ENCODE measurements around the gene SBF2.

The SBF2 gene

DNA sequence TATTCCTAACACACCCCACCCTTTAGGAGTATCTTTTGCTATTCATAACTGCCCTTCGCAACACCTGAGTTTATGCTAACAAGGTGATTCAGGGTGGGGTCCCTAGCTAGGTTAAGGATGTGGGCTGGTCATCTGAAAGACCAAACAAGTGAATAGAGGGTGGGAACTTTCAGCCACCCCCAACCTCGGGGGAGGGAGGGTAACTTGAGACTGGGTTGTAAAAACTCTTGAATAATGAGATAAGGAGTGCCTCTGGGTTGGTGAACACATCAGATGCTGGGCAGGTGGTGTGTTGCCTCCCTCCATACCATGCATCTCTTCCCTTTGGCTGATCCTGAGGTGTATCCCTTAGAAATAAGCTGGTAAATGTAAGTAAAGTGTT, 518.6 kb downstream of the SBF2 start:
- DNase-seq (ENCODE audit: low read depth in 2 of 2) = no peak

DNA sequence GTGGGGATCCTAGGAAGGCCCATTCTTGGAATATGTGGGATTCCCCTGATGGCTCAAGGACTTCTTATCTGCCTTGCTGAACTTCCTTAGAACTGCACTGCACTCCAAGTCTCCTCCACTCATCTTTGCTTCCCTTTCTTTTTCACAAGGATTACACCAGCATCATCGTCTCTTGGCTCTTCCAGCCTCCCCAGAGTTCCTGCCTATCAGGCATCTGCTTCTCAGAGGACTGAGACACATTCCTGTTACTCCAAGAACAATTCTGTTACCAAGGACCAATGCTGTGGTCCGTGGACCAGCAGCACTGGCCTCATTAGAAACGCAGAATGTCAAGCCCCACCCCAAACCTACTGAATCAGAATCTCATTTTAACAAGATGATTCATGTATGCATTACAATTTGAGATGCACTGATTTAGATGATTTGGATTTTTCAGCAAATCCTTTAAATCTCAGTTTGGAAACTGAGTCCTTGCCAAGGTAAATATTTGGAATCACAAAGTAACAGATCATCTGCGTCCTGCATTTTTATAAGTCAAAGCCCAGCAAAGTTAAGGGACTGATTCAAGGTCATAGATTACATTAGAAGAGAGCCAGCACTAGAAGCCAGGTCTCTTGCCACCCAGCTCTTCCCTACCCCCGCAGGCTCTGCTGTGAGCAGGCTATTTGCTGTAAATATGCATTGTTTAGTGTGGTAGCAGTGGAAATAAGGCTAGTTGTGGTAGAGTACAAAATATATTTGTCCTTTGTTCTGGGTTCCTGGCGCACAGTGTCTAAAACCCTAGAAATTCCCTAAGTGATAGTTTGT, 519.2 kb downstream of the SBF2 start:
- DNase-seq (ENCODE audit: low read depth in 2 of 2) = no peak

DNA sequence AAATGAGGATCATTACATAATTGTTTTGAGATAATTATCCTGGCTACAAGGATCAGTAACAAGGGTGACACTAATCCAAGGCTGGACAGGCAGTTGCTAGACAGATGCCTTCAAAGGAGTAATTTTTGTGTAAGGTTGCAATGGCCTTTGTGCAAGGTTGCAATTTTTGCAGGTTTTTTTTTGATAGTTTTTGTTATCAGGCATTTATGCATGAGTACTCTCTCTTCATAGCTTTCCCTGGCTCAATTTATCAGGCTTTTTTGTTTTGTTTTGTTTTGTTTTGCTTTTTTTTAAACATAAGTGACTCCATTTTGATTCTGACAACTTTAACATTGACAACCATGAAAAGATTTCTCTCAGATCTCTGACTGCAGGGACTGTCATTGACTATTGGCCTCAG, 519.9 kb downstream of the SBF2 start:
- no peak for DNase-seq (ENCODE audit: low read depth in 2 of 2)

DNA sequence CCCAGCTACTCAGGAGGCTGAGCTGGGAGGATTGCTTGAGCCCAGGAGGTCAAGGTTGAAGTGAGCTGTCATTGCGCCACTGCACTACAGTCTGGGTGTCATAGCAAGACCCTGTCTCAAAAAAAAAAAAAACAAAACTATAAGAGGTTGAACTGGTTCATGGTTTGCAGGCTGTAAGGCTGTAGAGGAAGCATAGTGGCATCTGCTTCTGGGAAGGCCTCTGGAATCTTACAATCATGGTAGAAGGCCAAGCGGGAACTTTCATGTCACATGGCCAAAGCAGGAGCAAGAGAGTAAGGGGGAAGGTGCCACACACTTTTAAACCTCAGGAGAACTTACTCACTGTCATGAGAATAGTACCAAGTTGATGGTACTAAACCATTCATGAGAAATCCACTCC, 520.5 kb downstream of the SBF2 start:
- DNase-seq (ENCODE audit: low read depth in 2 of 2) = no peak

DNA sequence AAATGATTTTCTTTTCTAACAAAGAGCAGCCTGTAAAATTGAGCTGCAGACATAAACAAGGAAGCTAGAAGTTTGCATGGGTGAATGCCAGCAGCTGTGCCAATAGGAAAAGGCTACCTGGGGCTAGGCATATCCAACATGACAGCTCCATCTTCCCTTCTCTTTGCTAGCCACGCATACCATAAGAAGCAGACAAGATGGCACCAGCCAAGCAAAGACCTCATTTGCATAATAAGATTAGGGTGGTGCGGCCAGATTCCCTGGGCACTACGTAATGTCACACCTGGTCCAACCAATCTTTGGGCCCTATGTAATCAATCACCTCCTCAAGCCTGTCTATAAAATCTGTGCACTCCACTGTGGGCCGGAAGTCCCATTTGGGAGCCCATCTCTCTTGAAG, 521.8 kb downstream of the SBF2 start:
- DNase-seq (ENCODE audit: low read depth in 2 of 2) = no peak

GRCh38 chr11:9771071-9771511, 522.9 kb downstream of the SBF2 start:
- DNase-seq (ENCODE audit: low read depth in 2 of 2) = no peak

DNA sequence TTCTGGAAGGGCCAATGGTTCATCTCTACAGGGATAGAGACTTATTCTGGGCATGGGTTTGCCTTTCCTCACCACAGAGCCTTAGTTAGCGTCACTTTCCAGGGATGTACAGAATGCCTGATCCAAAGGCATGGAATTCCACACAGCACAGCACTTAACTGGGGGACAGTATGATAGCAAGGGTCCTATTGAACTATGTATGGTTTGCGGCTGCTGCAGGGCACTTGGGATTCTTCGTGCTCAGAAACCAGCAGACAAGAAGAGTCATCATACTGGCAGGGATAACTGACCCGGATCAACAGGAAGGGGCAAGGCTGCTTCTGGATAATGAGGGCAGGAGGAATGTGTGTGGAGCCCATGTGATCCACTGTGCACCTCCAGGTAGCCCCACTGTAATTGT, 524.4 kb downstream of the SBF2 start:
- no peak for DNase-seq (ENCODE audit: low read depth in 2 of 2)

GRCh38 chr11:9765320-9766101, 528.5 kb downstream of the SBF2 start:
- DNase-seq (ENCODE audit: low read depth in 2 of 2) = no peak

DNA sequence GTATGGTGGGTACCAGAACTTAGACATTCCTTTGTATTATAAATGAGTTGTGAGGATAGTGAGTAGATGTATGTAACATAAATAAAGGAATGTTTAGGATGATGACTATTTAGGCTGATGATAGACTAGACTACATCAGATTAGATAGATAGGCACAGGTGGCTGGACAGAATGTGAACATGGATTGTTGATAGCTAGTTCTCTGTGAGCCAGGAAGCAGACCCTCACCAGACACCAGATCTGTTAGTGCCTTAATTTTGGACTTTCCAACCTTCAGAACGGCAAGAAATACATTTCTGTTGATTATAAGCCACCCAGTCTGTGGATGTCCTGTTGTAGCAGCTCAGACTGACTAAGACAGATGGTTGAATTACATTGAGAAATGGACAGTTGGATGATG, 530.7 kb downstream of the SBF2 start:
- DNase-seq (ENCODE audit: low read depth in 2 of 2) = no peak

GRCh38 chr11:9762531-9762930, 531.5 kb downstream of the SBF2 start:
- no peak for DNase-seq (ENCODE audit: low read depth in 2 of 2)

DNA sequence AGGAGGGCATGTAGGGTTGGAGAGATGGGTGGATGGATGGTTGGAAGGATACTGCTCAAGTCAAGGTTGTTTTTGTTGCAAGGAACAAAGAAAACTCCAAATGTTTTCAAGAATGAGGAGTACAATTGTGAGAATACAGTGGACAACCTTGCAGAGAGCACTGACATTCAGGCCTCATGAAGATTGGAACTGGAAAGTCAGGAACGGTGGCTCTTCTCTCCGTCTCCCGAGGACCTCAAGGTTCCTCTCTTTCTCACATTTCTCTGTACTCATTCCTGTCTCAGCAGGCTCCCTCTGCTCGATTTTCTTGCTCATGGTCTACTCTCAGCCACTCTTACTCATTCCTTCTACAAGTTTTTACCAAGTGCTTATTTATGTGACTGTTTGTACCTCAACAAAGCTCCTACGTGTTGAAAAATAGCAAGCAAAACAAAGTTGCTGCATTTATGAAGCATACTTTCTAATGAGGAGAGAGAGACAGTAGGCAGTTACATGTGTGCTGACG, 532.5 kb downstream of the SBF2 start:
- no peak for DNase-seq (ENCODE audit: low read depth in 2 of 2)

GRCh38 chr11:9760193-9760575, 533.8 kb downstream of the SBF2 start:
- no peak for DNase-seq (ENCODE audit: low read depth in 2 of 2)

- peak; percentile 85 to 93 for DNase-seq (ENCODE audit: low read depth in 2 of 2)
Measured at GRCh38 chr11:9759519-9760192, 534.4 kb downstream of the SBF2 start.

DNA sequence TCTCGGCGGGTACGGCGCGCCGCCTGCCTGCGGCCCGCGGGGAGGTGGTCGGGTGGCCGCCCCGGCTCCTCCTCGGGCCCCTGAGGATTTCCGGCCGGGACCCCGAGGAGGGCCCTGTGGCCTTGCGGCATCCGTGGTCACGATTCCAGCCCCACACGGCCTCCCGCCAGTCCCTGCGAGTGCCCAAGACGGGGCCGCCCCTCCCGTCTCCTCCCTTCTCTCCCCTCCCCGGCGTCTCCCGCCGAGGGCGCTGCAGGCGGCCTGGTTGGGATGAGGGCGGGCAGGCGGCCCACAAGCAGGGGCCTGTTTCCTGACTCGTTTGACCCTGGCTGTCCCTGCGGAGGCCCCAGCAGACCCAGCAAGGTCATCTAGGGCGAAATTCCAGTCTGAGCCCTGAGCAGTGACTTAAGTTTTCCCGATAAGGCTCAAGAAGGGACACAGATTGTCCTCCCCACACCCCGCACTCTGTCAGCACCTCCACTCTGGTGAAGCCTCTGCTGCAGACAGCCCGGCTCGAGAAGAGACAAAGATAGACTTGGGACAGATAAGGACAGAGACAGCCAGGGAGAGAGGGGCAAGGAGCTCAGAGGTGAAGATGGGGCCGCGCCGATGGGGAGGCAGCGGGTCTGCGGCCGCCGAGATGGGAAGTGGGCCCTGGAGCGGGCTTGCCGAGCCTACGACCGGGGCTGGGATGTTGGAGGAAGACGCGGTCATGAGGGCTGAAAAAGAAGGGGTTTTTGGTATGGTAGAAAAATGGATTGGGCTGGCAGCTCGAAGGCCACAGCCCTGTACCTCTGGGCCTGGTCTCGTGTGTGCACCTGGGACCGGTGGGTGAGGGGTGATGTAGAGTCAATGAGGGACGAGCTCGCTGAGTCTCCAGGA, 535.1 kb downstream of the SBF2 start:
- DNase-seq (ENCODE audit: low read depth in 2 of 2) = peak; percentile 36 to 51

DNA sequence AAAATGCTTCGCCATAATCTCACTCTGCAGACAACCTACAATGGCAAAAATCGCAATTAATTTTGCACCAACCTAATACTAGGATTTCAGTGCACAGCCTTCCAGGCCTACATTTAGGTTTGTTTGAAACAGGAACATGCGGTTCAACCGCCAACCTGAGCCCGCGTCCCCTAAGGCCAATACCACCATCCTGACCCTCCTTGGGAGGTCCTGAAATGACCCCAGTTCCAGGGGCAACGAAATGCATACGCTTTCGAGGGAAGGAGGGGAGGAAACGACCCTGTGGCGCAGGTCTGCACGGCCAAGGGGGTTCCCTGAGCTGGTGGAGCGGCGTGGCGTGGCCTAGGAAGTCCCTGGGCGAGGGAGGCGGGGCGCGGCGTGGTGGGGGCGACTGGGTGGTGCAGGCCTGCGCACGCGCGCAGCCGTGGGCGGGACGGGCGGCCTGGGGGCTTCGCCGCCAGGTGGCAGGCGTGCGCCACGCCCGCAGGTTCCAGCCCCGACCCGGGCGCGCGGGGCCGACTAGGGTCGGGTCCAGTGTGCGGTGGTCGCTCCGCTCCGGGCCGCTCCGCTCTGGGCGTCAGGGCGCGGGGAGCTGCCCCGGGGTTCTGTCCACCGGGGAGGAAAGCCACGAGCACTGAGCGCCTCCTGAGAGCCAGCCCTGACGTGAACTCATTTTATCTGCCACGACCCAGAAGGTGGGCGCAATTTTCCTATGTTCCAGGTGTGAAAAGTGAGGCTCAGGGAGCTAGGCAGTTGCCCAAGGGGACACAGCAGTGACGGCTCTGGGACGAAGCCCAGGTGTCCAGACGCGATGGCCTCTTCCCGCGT, 536.0 kb downstream of the SBF2 start:
- peak; percentile 87 to 93 for DNase-seq (ENCODE audit: low read depth in 2 of 2)

- DNase-seq (ENCODE audit: low read depth in 2 of 2) = no peak
Measured at GRCh38 chr11:9756878-9757277, 537.1 kb downstream of the SBF2 start.

DNA sequence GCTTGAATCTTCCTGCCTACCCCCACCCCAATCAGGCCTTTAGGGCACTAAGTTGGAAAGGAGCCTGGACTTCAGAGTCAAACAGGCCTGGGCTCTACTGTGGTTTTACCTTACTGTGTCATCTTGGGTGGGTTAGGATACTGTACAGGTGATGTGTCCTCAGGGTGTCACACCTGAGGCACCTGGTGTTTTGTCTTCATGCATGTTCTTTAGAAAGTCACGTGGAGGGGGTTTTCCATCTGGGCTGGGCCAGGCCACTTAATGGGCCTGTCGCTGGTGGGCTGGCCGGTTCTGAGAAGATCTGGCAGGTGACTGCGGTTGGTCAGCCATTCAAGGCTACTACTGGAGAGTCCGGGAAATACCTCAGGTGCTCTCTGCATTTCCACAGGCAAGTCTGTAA, 537.6 kb downstream of the SBF2 start:
- no peak for DNase-seq (ENCODE audit: low read depth in 2 of 2)

DNA sequence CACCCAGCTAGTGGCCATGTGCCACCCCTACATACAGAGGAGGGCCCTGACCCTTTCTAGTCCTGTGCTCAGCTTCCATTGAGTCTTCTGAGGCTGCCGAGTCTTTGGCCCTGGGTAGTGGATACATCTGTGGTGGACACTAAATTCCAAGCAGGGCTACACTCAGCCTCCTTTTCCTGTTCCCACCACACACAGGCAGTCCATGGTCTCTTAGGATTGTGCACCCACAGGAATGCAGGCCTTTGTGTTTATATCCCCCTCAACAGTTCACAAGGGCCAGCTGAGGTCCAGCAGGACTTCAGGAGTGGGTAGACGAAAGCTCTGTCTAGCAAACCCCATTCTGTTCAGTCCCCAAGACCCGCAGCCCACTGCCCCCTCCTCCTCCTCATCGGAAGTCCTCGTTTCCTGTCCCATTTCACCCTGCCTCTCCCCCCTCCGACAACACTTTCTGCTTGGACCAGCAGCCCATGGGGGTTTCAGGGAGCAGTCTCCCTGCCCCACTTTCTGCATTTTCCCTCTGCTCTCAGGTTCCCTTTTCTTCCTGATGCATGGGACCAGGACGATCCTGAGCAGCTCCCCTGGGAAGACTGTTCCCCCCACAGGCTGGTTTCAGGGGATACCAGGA, 538.3 kb downstream of the SBF2 start:
- DNase-seq (ENCODE audit: low read depth in 2 of 2) = no peak

DNA sequence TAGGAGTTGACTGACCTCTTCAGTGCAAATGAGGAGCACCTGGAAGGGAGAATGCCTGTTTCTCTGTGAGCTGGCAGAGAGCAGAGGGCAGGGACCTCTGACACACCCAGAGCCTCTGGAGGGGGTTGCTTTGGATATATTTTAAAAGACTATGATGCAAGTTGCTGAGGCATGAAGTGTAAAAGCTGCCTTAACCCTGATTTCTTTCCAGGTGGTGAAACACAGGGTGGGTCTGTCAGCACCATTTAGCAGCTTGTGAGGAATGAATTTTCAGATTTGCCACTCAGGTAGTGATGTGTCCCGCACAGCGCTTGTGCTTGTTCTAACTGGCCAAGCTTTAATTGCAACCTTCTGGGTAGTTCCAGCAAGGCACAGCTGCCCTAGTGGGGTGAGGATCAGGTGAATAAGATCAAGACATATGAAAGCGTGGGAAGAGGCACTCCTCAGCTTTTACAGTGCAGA, 540.0 kb downstream of the SBF2 start:
- DNase-seq (ENCODE audit: low read depth in 2 of 2) = no peak

- no peak for DNase-seq (ENCODE audit: low read depth in 2 of 2)
Measured at GRCh38 chr11:9753021-9753420, 541.0 kb downstream of the SBF2 start.

Data from stimulated activated CD4-positive, alpha-beta T cell treated with anti-CD3 and anti-CD28 coated beads, Interleukin-12 subunit alpha, Interleukin-12 subunit beta, amount 100 ng/mL, for 24 hours (primary cell).